DOHH2 (cell line): ENCODE data around the gene OTOP3.

ENCODE experiments used
- EZH2phosphoT487 ChIP-seq: fragments of 200-600 bp; sonication (generic); IDR thresholded peaks from 2 replicates; pipeline ENCODE4 v1.6.1; 2017; ENCODE audit warnings: borderline replicate concordance, mild to moderate bottlenecking, antibody characterized with exemption, low read length, moderate library complexity, mixed read lengths
- TF ChIP-seq, protein P1 (sequence below): fragments of 200-600 bp; sonication (generic); IDR thresholded peaks from one replicate; pipeline ENCODE4 v1.5.1; 2014; ENCODE audit warnings: antibody characterized with exemption, mild to moderate bottlenecking, low read depth, low read length; ENCODE audit not compliant: poor library complexity, severe bottlenecking

GRCh38 chr17:74947041-74947754 is 11.5 kb downstream of the OTOP3 start:
- TF ChIP-seq, protein P1, sequence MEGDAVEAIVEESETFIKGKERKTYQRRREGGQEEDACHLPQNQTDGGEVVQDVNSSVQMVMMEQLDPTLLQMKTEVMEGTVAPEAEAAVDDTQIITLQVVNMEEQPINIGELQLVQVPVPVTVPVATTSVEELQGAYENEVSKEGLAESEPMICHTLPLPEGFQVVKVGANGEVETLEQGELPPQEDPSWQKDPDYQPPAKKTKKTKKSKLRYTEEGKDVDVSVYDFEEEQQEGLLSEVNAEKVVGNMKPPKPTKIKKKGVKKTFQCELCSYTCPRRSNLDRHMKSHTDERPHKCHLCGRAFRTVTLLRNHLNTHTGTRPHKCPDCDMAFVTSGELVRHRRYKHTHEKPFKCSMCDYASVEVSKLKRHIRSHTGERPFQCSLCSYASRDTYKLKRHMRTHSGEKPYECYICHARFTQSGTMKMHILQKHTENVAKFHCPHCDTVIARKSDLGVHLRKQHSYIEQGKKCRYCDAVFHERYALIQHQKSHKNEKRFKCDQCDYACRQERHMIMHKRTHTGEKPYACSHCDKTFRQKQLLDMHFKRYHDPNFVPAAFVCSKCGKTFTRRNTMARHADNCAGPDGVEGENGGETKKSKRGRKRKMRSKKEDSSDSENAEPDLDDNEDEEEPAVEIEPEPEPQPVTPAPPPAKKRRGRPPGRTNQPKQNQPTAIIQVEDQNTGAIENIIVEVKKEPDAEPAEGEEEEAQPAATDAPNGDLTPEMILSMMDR: no peak
- no peak for TF ChIP-seq EZH2phosphoT487
